Body of pancreas (tissue), 4 donors: Measurements from ENCODE around the gene PGAP2. TPM values are rescaled to one million over a fixed set of nuclear protein-coding genes. Genes with fewer than 3 reads are reported as not detected.

Source experiments
- ATAC-seq: fragments of 150-250 bp; one replicate; pipeline ENCODE4 v1.9.1; 2016
- DNase-seq, 4 donors: peaks; one replicate each; pipeline ENCODE4 v3.0.0-alpha.2; 2019
- H3K27ac ChIP-seq, 4 donors: fragments of 200-600 bp; sonication (generic); 1 replicate in 3 of 4; 2 replicates in 1 of 4; pipeline versions ENCODE4 v1.5.1 to v1.6.1; 2016 to 2019; ENCODE audit warnings: mild to moderate bottlenecking in 1 of 4, mixed read lengths in 1 of 4, moderate library complexity in 1 of 4
- H3K27me3 ChIP-seq, 2 donors: fragments of 200-600 bp; sonication (generic); one replicate each; pipeline ENCODE4 v1.6.0; 2016; ENCODE audit warnings: mild to moderate bottlenecking in 1 of 2
- H3K36me3 ChIP-seq, 2 donors: fragments of 200-600 bp; sonication (generic); replicated peaks in 1 of 2; 2 replicates each; pipeline ENCODE4 v1.5.1; 2016; ENCODE audit warnings: low read depth in 2 of 2; ENCODE audit not compliant: insufficient read depth in 1 of 2
- H3K4me1 ChIP-seq: fragments of 200-600 bp; sonication (generic); one replicate; pipeline ENCODE4 v1.6.0; 2016
- H3K4me3 ChIP-seq, 2 donors: fragments of 200-600 bp; sonication (generic); 1 replicate in 1 of 2; 2 replicates in 1 of 2; pipeline ENCODE4 v1.5.1; 2016 to 2019
- H3K9me3 ChIP-seq, 3 donors: fragments of 200-600 bp; sonication (generic); 1 replicate in 2 of 3; 2 replicates in 1 of 3; pipeline ENCODE4 v1.5.1; 2016
- POLR2A ChIP-seq, 3 donors: fragments of 450-650 bp; IDR thresholded peaks; one replicate each; pipeline ENCODE4 v1.6.1; 2016; ENCODE audit warnings: antibody characterized with exemption in 3 of 3, mild to moderate bottlenecking in 2 of 3
- WGBS, 2 donors: methylation state at CpG; one replicate each; pipeline ENCODE4 v1.1.5; 2017; 5-methylcytosine and 5-hydroxymethylcytosine counted together
- intact Hi-C: fragments of 100-400 bp; cut with DNase I; formaldehyde crosslinking; loops from one replicate; pipeline ENCODE4 v1.15.1; 2023
- total RNA-seq, 2 donors: library from RNA; depleted of rRNA; stranded (reverse); fragments of >200 nt; gene quantifications; one replicate each; pipeline ENCODE4 v1.1.0, GENCODE V29; 2016
- TF ChIP-seq, protein P1 (sequence below), 7 experiments: fragments of 450-650 bp in 4 of 7; fragments of 200-600 bp in 3 of 7; sonication (generic) in 3 of 7; IDR thresholded peaks; one replicate each; pipeline ENCODE4 v1.5.1; 2016 to 2019; ENCODE audit warnings: antibody characterized with exemption in 7 of 7

The PGAP2 gene
- total RNA-seq, 2 donors from 2014 or later = 21.5 to 24.1 TPM

DNA sequence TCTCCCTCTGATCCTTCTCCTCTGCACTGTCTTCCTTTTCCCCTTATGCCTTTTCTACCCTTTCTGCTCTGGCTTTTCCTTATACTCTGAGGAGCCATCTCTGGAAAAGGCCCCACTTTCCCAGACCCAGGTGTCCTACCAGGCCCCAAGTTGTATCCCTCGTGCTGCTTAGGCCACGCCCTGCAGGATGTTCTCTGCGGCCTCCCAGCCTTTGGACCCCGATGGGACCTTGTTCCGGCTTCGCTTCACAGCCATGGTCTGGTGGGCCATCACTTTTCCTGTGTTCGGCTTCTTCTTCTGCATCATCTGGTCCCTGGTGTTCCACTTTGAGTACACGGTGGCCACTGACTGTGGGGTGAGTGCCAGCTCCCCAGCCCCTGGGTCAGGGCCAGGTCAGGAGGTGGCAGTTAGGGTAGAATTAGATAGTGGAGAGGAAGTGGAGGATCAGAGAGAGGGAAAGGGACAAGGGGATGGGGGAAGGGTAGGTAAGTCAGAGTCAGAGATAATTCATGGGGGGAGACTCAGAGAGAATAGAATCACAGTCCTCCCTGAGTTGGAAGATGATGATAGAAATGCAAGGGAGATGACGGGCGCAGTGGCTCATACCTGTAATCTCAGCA is 8.9 kb downstream of the PGAP2 start:
- ATAC-seq (no peak), DNase-seq (no peak)
- no peaks in the 10 kb centered on the region for H3K9me3 ChIP-seq
- H3K4me1 ChIP-seq = no peaks in the 10 kb centered on the region
- no peaks in the 10 kb centered on the region for H3K36me3 ChIP-seq
- 87% methylated on average over 10 of the region's 10 CpGs for WGBS, 2 donors
- no peaks in the 10 kb centered on the region for H3K27me3 ChIP-seq
- no peak overlapping the region for H3K4me3 ChIP-seq
- intact Hi-C loops = no loop called here
- no peak overlapping the region for H3K27ac ChIP-seq
- TF ChIP-seq POLR2A (IDR thresholded peaks at IDR 0.05) = no peak
- TF ChIP-seq, protein P1, sequence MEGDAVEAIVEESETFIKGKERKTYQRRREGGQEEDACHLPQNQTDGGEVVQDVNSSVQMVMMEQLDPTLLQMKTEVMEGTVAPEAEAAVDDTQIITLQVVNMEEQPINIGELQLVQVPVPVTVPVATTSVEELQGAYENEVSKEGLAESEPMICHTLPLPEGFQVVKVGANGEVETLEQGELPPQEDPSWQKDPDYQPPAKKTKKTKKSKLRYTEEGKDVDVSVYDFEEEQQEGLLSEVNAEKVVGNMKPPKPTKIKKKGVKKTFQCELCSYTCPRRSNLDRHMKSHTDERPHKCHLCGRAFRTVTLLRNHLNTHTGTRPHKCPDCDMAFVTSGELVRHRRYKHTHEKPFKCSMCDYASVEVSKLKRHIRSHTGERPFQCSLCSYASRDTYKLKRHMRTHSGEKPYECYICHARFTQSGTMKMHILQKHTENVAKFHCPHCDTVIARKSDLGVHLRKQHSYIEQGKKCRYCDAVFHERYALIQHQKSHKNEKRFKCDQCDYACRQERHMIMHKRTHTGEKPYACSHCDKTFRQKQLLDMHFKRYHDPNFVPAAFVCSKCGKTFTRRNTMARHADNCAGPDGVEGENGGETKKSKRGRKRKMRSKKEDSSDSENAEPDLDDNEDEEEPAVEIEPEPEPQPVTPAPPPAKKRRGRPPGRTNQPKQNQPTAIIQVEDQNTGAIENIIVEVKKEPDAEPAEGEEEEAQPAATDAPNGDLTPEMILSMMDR (IDR thresholded peaks at IDR 0.05) = no peak

DNA sequence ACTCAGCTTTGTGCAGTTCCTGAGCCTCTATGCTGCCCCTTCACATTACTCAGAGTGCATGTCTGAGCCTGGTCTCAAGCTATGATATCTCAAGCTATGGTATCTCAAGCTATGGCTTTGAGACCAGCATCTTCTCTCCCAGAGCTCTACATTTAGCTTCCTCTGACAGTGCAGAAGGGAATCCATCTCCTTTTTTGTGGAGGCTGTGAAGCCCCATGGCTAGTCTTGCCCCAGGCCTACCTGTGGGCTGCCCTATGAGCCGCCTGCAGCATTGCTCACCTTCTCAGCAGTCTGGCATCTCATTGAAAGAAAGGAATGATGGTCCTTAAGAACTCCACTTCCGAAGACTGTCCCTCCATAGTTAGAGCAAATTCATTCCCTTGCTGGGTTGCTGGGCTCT is 12.6 kb downstream of the PGAP2 start:
- no peak for ATAC-seq
- TF ChIP-seq, protein P1 (IDR thresholded peaks at IDR 0.05) = no peak
- TF ChIP-seq POLR2A (IDR thresholded peaks at IDR 0.05) = no peak
- Histone ChIP-seq H3K27me3 (no peaks in the 10 kb centered on the region), H3K4me3 (no peak overlapping the region), H3K9me3 (no peaks in the 10 kb centered on the region), H3K36me3 (no peaks in the 10 kb centered on the region), H3K27ac (no peak overlapping the region), H3K4me1 (no peaks in the 10 kb centered on the region)
- intact Hi-C loops = no loop called here
- 94 to 96% methylated on average over 2 of the region's 2 CpGs for WGBS, 2 donors
- DNase-seq = no peak

DNA sequence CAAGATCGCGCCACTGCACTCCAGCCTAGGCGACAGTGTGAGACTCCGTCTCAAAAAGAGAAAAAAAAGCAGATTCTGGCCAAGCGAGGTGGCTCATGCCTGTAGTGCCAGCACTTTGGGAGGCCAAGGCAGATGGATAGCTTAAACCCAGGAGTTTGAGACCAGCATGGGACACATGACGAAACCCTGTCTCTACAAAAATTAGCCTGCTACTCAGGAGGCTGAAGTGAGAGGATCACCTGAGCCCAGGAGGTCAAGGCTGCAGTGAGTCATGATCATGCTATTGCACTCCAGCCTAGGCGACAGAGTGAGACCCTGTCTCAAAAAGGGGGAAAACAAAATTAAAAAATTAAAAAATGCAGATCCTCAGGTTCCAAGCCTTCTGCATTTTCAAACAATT is 14.0 kb downstream of the PGAP2 start:
- no peak overlapping the region for H3K27ac ChIP-seq
- TF ChIP-seq POLR2A (IDR thresholded peaks at IDR 0.05) = no peak
- TF ChIP-seq, protein P1 (IDR thresholded peaks at IDR 0.05) = no peak
- 95 to 99% methylated on average over 7 of the region's 7 CpGs for WGBS, 2 donors

DNA sequence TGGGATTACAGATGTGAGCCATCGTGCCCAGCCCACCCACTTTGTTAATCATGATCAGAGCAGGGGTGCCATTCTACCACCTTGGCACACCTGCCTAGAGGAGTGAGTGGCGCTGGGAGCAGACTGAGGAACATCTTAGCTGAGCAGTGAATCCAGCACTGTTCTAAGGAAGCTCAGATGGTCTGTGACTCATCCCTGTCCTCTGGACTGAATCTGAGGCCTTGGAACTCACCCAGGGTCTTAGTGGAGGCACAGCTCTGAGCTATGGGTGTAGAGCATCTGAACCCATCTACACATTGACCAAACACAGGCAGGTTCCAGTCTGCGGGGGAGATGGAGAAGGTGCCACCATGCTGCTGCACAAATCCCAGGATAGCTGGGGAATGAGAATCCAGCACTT is 14.9 kb downstream of the PGAP2 start:
- ATAC-seq = no peak
- intact Hi-C loops = no loop called here

More for the DNA sequence above, 14.0 kb downstream of the PGAP2 start:
- no peaks in the 10 kb centered on the region for H3K9me3 ChIP-seq
- ATAC-seq = no peak
- H3K4me1 ChIP-seq = no peaks in the 10 kb centered on the region
- H3K4me3 ChIP-seq = no peak overlapping the region
- H3K36me3 ChIP-seq = peaks cover 0 to 3% of the 10 kb centered on the region in 2 donors
- intact Hi-C loops = no loop called here
- H3K27me3 ChIP-seq = no peaks in the 10 kb centered on the region
- DNase-seq = no peak

More for the DNA sequence above, 14.9 kb downstream of the PGAP2 start:
- no peak overlapping the region for H3K4me3 ChIP-seq
- no peaks in the 10 kb centered on the region for H3K4me1 ChIP-seq
- H3K27ac ChIP-seq = no peak overlapping the region
- no peaks in the 10 kb centered on the region for H3K27me3 ChIP-seq
- WGBS, 2 donors = 90 to 100% methylated on average over 1 to 3 of the region's 3 CpGs
- peaks cover 0 to 8% of the 10 kb centered on the region in 2 donors for H3K36me3 ChIP-seq
- TF ChIP-seq POLR2A (IDR thresholded peaks at IDR 0.05) = no peak
- TF ChIP-seq, protein P1 (IDR thresholded peaks at IDR 0.05) = no peak
- DNase-seq = no peak
- no peaks in the 10 kb centered on the region for H3K9me3 ChIP-seq
